ENCODE results near the gene IGHMBP2.
"Not testable (repeated sequence)": the region's sequence is repeated elsewhere in the genome, so short reads cannot be mapped to it uniquely, and the experiment has no call there.

IGHMBP2 gene

GRCh38 chr11:68903288-68904247 is at the start of gene IGHMBP2, which contains the start of gene MRPL21:
Gene IGHMBP2 (plus strand): TSS chr11:68903891. CDS start chr11:68903953, 62 bp downstream.
Gene MRPL21 (minus strand): TSS chr11:68903832. CDS start chr11:68903810, 22 bp downstream.
- no CpG with 5 or more reads among the region's 78 CpGs for WGBS (ENCODE audit: insufficient coverage, insufficient read length)
- Histone ChIP-seq H3K36me3 (ENCODE audit: control insufficient read depth, insufficient read depth, low read length) (peaks cover 7% of the 10 kb centered on the region; the same call in 1 of the 2 replicates), H3K9me3 (ENCODE audit: control insufficient read depth, insufficient read depth, low read length) (no peaks in the 10 kb centered on the region), H3K4me3 (ENCODE audit: low read length) (peak within 1 kb of the TSS; percentile 97), H3K4me1 (ENCODE audit: control insufficient read depth, insufficient read depth, low read length) (no peaks in the 10 kb centered on the region), H3K27me3 (ENCODE audit: control insufficient read depth, insufficient read depth, low read length) (no peaks in the 10 kb centered on the region), H3K27ac (ENCODE audit: low read length) (no peak within 1 kb of the TSS)
- DNase-seq (ENCODE audit: low read depth, low spot score) = peak; percentile 57

- Histone ChIP-seq H3K27me3 (ENCODE audit: control insufficient read depth, insufficient read depth, low read length) (peaks cover 5% of the 10 kb centered on the region; the same call in 1 of the 2 replicates), H3K4me1 (ENCODE audit: control insufficient read depth, insufficient read depth, low read length) (no peaks in the 10 kb centered on the region), H3K9me3 (ENCODE audit: control insufficient read depth, insufficient read depth, low read length) (no peaks in the 10 kb centered on the region), H3K4me3 (ENCODE audit: low read length) (peak overlapping the region; percentile 57; the same call in 1 of the 2 replicates), H3K36me3 (ENCODE audit: control insufficient read depth, insufficient read depth, low read length) (no peaks in the 10 kb centered on the region), H3K27ac (ENCODE audit: low read length) (no peak overlapping the region)
- WGBS (ENCODE audit: insufficient coverage, insufficient read length) = no CpG with 5 or more reads among the region's 42 CpGs
- no peak for DNase-seq (ENCODE audit: low read depth, low spot score)
These were observed 49.3 kb upstream of the IGHMBP2 start for GRCh38 chr11:68854273-68854958.

- Histone ChIP-seq H3K27ac (ENCODE audit: low read length) (no peak overlapping the region), H3K4me3 (ENCODE audit: low read length) (peak overlapping the region; percentile 57; the same call in 1 of the 2 replicates), H3K36me3 (ENCODE audit: control insufficient read depth, insufficient read depth, low read length) (no peaks in the 10 kb centered on the region), H3K4me1 (ENCODE audit: control insufficient read depth, insufficient read depth, low read length) (no peaks in the 10 kb centered on the region), H3K27me3 (ENCODE audit: control insufficient read depth, insufficient read depth, low read length) (peaks cover 5% of the 10 kb centered on the region; the same call in 1 of the 2 replicates), H3K9me3 (ENCODE audit: control insufficient read depth, insufficient read depth, low read length) (no peaks in the 10 kb centered on the region)
- no peak for DNase-seq (ENCODE audit: low read depth, low spot score)
- WGBS (ENCODE audit: insufficient coverage, insufficient read length) = no CpG with 5 or more reads among the region's 62 CpGs
These were observed 48.3 kb upstream of the IGHMBP2 start for GRCh38 chr11:68855205-68855981.

- H3K27ac ChIP-seq (ENCODE audit: low read length); H3K4me3 ChIP-seq (ENCODE audit: low read length); H3K27me3 ChIP-seq (ENCODE audit: control insufficient read depth, insufficient read depth, low read length); H3K4me1 ChIP-seq (ENCODE audit: control insufficient read depth, insufficient read depth, low read length); DNase-seq (ENCODE audit: low read depth, low spot score); H3K9me3 ChIP-seq (ENCODE audit: control insufficient read depth, insufficient read depth, low read length); H3K36me3 ChIP-seq (ENCODE audit: control insufficient read depth, insufficient read depth, low read length): not testable (repeated sequence)
- no CpG with 5 or more reads among the region's 21 CpGs for WGBS (ENCODE audit: insufficient coverage, insufficient read length)
These were observed 47.2 kb upstream of the IGHMBP2 start for GRCh38 chr11:68856425-68857030.

GRCh38 chr11:68857037-68857586 is 46.6 kb upstream of the IGHMBP2 start:
- Histone ChIP-seq H3K27me3 (ENCODE audit: control insufficient read depth, insufficient read depth, low read length) (peaks cover 5% of the 10 kb centered on the region; the same call in 1 of the 2 replicates), H3K4me3 (ENCODE audit: low read length) (no peak overlapping the region), H3K36me3 (ENCODE audit: control insufficient read depth, insufficient read depth, low read length) (no peaks in the 10 kb centered on the region), H3K9me3 (ENCODE audit: control insufficient read depth, insufficient read depth, low read length) (no peaks in the 10 kb centered on the region), H3K27ac (ENCODE audit: low read length) (no peak overlapping the region), H3K4me1 (ENCODE audit: control insufficient read depth, insufficient read depth, low read length) (no peaks in the 10 kb centered on the region)
- no peak for DNase-seq (ENCODE audit: low read depth, low spot score)
- no CpG with 5 or more reads among the region's 8 CpGs for WGBS (ENCODE audit: insufficient coverage, insufficient read length)

- Histone ChIP-seq H3K36me3 (ENCODE audit: control insufficient read depth, insufficient read depth, low read length) (no peaks in the 10 kb centered on the region), H3K4me3 (ENCODE audit: low read length) (no peak overlapping the region), H3K27ac (ENCODE audit: low read length) (no peak overlapping the region), H3K4me1 (ENCODE audit: control insufficient read depth, insufficient read depth, low read length) (no peaks in the 10 kb centered on the region), H3K9me3 (ENCODE audit: control insufficient read depth, insufficient read depth, low read length) (no peaks in the 10 kb centered on the region), H3K27me3 (ENCODE audit: control insufficient read depth, insufficient read depth, low read length) (no peaks in the 10 kb centered on the region; the same call in 1 of the 2 replicates)
- DNase-seq (ENCODE audit: low read depth, low spot score) = no peak
- WGBS (ENCODE audit: insufficient coverage, insufficient read length) = no CpG with 5 or more reads among the region's 8 CpGs
These were observed 44.6 kb upstream of the IGHMBP2 start for GRCh38 chr11:68859123-68859522.

- DNase-seq (ENCODE audit: low read depth, low spot score) = no peak
- Histone ChIP-seq H3K27ac (ENCODE audit: low read length) (no peak overlapping the region), H3K27me3 (ENCODE audit: control insufficient read depth, insufficient read depth, low read length) (no peaks in the 10 kb centered on the region), H3K36me3 (ENCODE audit: control insufficient read depth, insufficient read depth, low read length) (no peaks in the 10 kb centered on the region), H3K4me1 (ENCODE audit: control insufficient read depth, insufficient read depth, low read length) (no peaks in the 10 kb centered on the region), H3K9me3 (ENCODE audit: control insufficient read depth, insufficient read depth, low read length) (no peaks in the 10 kb centered on the region), H3K4me3 (ENCODE audit: low read length) (no peak overlapping the region)
- WGBS (ENCODE audit: insufficient coverage, insufficient read length) = no CpG with 5 or more reads among the region's 6 CpGs
These were observed 41.3 kb upstream of the IGHMBP2 start for GRCh38 chr11:68862421-68862820.

- Histone ChIP-seq H3K27me3 (ENCODE audit: control insufficient read depth, insufficient read depth, low read length) (no peaks in the 10 kb centered on the region), H3K27ac (ENCODE audit: low read length) (no peak overlapping the region), H3K4me3 (ENCODE audit: low read length) (no peak overlapping the region), H3K4me1 (ENCODE audit: control insufficient read depth, insufficient read depth, low read length) (no peaks in the 10 kb centered on the region), H3K36me3 (ENCODE audit: control insufficient read depth, insufficient read depth, low read length) (no peaks in the 10 kb centered on the region), H3K9me3 (ENCODE audit: control insufficient read depth, insufficient read depth, low read length) (no peaks in the 10 kb centered on the region)
- DNase-seq (ENCODE audit: low read depth, low spot score) = no peak
- no CpG with 5 or more reads among the region's 3 CpGs for WGBS (ENCODE audit: insufficient coverage, insufficient read length)
These were observed 40.0 kb upstream of the IGHMBP2 start for GRCh38 chr11:68863553-68864265.

GRCh38 chr11:68865241-68865640 is 38.5 kb upstream of the IGHMBP2 start:
- DNase-seq (ENCODE audit: low read depth, low spot score) = no peak
- Histone ChIP-seq H3K9me3 (ENCODE audit: control insufficient read depth, insufficient read depth, low read length) (no peaks in the 10 kb centered on the region), H3K4me3 (ENCODE audit: low read length) (no peak overlapping the region), H3K27me3 (ENCODE audit: control insufficient read depth, insufficient read depth, low read length) (no peaks in the 10 kb centered on the region), H3K27ac (ENCODE audit: low read length) (no peak overlapping the region), H3K36me3 (ENCODE audit: control insufficient read depth, insufficient read depth, low read length) (no peaks in the 10 kb centered on the region), H3K4me1 (ENCODE audit: control insufficient read depth, insufficient read depth, low read length) (peaks cover 3% of the 10 kb centered on the region; the same call in 1 of the 2 replicates)
- no CpG with 5 or more reads among the region's 11 CpGs for WGBS (ENCODE audit: insufficient coverage, insufficient read length)

Data from iPS DF 6.9 (cell line).